NCI-H1694 (cell line): ENCODE measurements around the gene EIF3B.
"Not testable (repeated sequence)": the region's sequence is repeated elsewhere in the genome, so short reads cannot be mapped to it uniquely, and the experiment has no call there.

ENCODE experiments used
- DNase-seq: peaks from one replicate; lab custom pipeline; 2025; lab: John Stamatoyannopoulos, UW

The EIF3B gene

GRCh38 chr7:2403014-2403717 lies 48.5 kb downstream of the EIF3B start, which contains the start of gene CHST12:
Gene CHST12, plus strand, starts transcription at chr7:2403611. Its CDS starts 29,029 bp downstream, at chr7:2432640.
- peak; percentile 80 for DNase-seq

GRCh38 chr7:2403718-2404648 lies 49.4 kb downstream of the EIF3B start:
- peak; percentile 27 for DNase-seq

- DNase-seq, result no peak
Observed at GRCh38 chr7:2404714-2405119, 50.1 kb downstream of the EIF3B start.

- no peak for DNase-seq
Observed at GRCh38 chr7:2405201-2405600, 50.6 kb downstream of the EIF3B start.

GRCh38 chr7:2405601-2406345 lies 51.1 kb downstream of the EIF3B start:
- DNase-seq, result no peak

GRCh38 chr7:2409745-2410414 lies 55.3 kb downstream of the EIF3B start:
- DNase-seq, result no peak

GRCh38 chr7:2411049-2411448 lies 56.4 kb downstream of the EIF3B start:
- DNase-seq, result no peak

- DNase-seq, result no peak
Observed at GRCh38 chr7:2411815-2412586, 57.4 kb downstream of the EIF3B start.

- DNase-seq, result no peak
Observed at GRCh38 chr7:2412587-2413201, 58.1 kb downstream of the EIF3B start.

- DNase-seq, result no peak
Observed at GRCh38 chr7:2416063-2416462, 61.4 kb downstream of the EIF3B start.

GRCh38 chr7:2416650-2417049 lies 62.0 kb downstream of the EIF3B start:
- no peak for DNase-seq

GRCh38 chr7:2417178-2417577 lies 62.6 kb downstream of the EIF3B start:
- DNase-seq, result not testable (repeated sequence)

GRCh38 chr7:2417981-2418481 lies 63.4 kb downstream of the EIF3B start:
- no peak for DNase-seq

GRCh38 chr7:2420216-2420933 lies 65.7 kb downstream of the EIF3B start:
- no peak for DNase-seq

- DNase-seq, result no peak
Observed at GRCh38 chr7:2421943-2422310, 67.3 kb downstream of the EIF3B start.

- DNase-seq, result no peak
Observed at GRCh38 chr7:2425749-2426148, 71.1 kb downstream of the EIF3B start.
